BJ (cell line): ENCODE results near the gene ZGLP1. TPM values are rescaled to one million over a fixed set of nuclear protein-coding genes. Genes with fewer than 3 reads are reported as not detected.

Experiments
- CTCF ChIA-PET: fragments of 350-600 bp; formaldehyde crosslinking; extraction: SDS; loops from one replicate; lab custom pipeline; 2021; ENCODE audit warnings: antibody characterized with exemption, inconsistent platforms; lab: Yijun Ruan, JAX
- POLR2A ChIA-PET: fragments of 300-600 bp; sonication (Branson Sonifier 250); formaldehyde crosslinking; extraction: SDS; loops from one replicate; lab custom pipeline; 2021; ENCODE audit warnings: antibody characterized with exemption; lab: Charles Lee
- DNase-seq: peaks from one replicate; pipeline ENCODE4 v3.0.0-alpha.2; 2011; ENCODE audit warnings: low read depth
- H3K27me3 ChIP-seq: 2 replicates; pipeline ENCODE4 v1.6.0; 2011; ENCODE audit warnings: low read length; ENCODE audit not compliant: control insufficient read depth, insufficient read depth
- H3K36me3 ChIP-seq: 2 replicates; pipeline ENCODE4 v1.5.1; 2011; ENCODE audit warnings: low read length; ENCODE audit not compliant: control insufficient read depth, insufficient read depth
- H3K4me3 ChIP-seq: 2 replicates; pipeline ENCODE4 v1.5.1; 2011; ENCODE audit warnings: low read depth, mild to moderate bottlenecking, control low read depth, low read length
- polyA plus RNA-seq: library from polyadenylated mRNA; depleted of rRNA; stranded (reverse); fragments of >200 nt; gene quantifications from 2 replicates; pipeline ENCODE4 v1.2.3, GENCODE V29; 2011
- TF ChIP-seq, protein P1 (sequence below): IDR thresholded peaks from 2 replicates; pipeline ENCODE4 v1.5.1; 2011; ENCODE audit warnings: low read depth, mild to moderate bottlenecking, control low read depth, inconsistent platforms, low read length, moderate library complexity; ENCODE audit not compliant: insufficient read depth

ZGLP1 gene
- polyA plus RNA-seq, 1 experiment, result 1.2 TPM

DNA sequence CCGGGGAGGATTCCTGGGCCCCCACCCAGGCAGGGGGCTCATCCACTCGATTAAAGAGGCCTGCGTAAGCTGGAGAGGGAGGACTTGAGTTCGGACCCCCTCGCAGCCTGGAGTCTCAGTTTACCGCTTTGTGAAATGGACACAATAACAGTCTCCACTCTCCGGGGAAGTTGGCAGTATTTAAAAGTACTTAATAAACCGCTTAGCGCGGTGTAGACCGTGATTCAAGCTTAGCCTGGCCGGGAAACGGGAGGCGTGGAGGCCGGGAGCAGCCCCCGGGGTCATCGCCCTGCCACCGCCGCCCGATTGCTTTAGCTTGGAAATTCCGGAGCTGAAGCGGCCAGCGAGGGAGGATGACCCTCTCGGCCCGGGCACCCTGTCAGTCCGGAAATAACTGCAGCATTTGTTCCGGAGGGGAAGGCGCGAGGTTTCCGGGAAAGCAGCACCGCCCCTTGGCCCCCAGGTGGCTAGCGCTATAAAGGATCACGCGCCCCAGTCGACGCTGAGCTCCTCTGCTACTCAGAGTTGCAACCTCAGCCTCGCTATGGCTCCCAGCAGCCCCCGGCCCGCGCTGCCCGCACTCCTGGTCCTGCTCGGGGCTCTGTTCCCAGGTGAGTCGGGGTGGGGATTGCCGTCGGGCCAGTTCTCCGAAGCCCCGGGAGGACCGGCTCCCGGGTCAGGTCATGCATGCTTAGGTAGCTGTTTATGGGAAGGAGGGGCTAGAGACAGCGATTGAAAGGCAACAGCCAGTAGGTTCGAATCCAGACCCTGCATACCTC is 38.8 kb downstream of the ZGLP1 start, which contains the start of gene ICAM1:
TSS of gene ICAM1 (plus strand) at position 505 of the 779 bp plus-strand sequence. CDS start at position 545, 40 bp downstream.
- CTCF ChIA-PET, result interaction anchor here (0.7 to 8.5 kb wide), 16 partner anchors 10 to 346 kb away, joined by 3 to 228 read pairs (median 9); partner anchors contain the start of genes CDC37, ICAM4, ICAM5 and MRPL4
- peak within 1 kb of the TSS; percentile 46 for H3K4me3 ChIP-seq
- no peaks in the 10 kb centered on the region for H3K36me3 ChIP-seq
- TF ChIP-seq, protein P1, sequence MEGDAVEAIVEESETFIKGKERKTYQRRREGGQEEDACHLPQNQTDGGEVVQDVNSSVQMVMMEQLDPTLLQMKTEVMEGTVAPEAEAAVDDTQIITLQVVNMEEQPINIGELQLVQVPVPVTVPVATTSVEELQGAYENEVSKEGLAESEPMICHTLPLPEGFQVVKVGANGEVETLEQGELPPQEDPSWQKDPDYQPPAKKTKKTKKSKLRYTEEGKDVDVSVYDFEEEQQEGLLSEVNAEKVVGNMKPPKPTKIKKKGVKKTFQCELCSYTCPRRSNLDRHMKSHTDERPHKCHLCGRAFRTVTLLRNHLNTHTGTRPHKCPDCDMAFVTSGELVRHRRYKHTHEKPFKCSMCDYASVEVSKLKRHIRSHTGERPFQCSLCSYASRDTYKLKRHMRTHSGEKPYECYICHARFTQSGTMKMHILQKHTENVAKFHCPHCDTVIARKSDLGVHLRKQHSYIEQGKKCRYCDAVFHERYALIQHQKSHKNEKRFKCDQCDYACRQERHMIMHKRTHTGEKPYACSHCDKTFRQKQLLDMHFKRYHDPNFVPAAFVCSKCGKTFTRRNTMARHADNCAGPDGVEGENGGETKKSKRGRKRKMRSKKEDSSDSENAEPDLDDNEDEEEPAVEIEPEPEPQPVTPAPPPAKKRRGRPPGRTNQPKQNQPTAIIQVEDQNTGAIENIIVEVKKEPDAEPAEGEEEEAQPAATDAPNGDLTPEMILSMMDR, result no peak
- POLR2A ChIA-PET, result interaction anchor here (0.9 kb wide), 1 partner anchor 20 kb away, joined by 3 read pairs; no protein-coding TSS in a partner anchor
- no peak for DNase-seq
- H3K27me3 ChIP-seq, result no peaks in the 10 kb centered on the region

DNA sequence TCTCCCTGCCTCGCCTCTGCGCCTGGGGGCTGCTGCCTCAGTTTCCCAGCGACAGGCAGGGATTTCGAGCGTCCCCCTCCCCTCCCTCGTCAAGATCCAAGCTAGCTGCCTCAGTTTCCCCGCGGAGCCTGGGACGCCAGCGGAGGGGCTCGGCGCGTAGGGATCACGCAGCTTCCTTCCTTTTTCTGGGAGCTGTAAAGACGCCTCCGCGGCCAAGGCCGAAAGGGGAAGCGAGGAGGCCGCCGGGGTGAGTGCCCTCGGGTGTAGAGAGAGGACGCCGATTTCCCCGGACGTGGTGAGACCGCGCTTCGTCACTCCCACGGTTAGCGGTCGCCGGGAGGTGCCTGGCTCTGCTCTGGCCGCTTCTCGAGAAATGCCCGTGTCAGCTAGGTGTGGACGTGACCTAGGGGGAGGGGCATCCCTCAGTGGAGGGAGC is 39.4 kb downstream of the ZGLP1 start:
- no peaks in the 10 kb centered on the region for H3K36me3 ChIP-seq
- POLR2A ChIA-PET, result interaction anchor here (0.9 to 1.4 kb wide), 2 partner anchors 21 to 119 kb away, joined by 3 to 5 read pairs; no protein-coding TSS in a partner anchor
- no peak for DNase-seq
- no peaks in the 10 kb centered on the region for H3K27me3 ChIP-seq
- H3K4me3 ChIP-seq, result peak overlapping the region; percentile 46
- TF ChIP-seq, protein P1, result no peak
- CTCF ChIA-PET, result interaction anchor here (0.7 to 8.5 kb wide), 18 partner anchors 8 to 345 kb away, joined by 3 to 228 read pairs (median 6); partner anchors contain the start of genes CDC37, ICAM4, ICAM5 and RAVER1

DNA sequence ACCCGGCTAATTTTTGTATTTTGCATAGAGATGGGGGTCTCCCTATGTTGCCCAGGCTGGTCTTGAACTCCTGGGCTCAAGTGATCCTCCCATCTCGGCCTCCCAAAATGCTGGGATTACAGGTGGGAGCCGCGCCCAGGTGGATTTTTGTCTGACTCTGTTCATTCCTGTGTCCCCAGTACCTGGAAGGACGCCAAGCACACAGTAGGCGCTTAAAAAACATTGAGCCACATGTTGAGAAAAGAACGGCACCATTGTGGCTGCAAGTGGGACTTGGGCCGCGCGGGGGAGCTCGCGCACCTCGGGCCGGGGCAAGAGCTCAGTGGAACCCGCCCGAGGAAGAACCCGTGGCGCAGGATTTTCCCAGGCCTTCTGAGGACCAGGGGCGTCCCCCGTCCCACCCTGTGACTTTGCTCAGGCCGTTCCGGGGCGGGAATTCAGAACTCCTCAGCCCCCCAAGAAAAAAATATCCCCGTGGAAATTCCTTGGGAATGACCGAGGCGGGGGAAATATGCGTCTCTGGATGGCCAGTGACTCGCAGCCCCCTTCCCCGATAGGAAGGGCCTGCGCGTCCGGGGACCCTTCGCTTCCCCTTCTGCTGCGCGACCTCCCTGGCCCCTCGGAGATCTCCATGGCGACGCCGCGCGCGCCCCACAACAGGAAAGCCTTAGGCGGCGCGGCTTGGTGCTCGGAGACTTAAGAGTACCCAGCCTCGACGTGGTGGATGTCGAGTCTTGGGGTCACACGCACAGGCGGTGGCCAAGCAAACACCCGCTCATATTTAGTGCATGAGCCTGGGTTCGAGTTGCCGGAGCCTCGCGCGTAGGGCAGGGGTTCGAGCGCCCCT is 40.1 kb downstream of the ZGLP1 start:
- no peak for DNase-seq
- POLR2A ChIA-PET, result interaction anchor here (0.5 to 1.4 kb wide), 2 partner anchors 20 to 119 kb away, joined by 4 to 5 read pairs; partner anchors contain the start of gene ICAM5
- CTCF ChIA-PET, result interaction anchor here (0.8 to 8.5 kb wide), 24 partner anchors 9 to 344 kb away, joined by 3 to 228 read pairs (median 5); partner anchors contain the start of genes CDC37, ICAM4, ICAM5 and TYK2
- TF ChIP-seq, protein P1, result peak; percentile 97
- Histone ChIP-seq H3K27me3 (no peaks in the 10 kb centered on the region), H3K4me3 (no peak overlapping the region; the same call in 1 of the 2 replicates), H3K36me3 (no peaks in the 10 kb centered on the region)

DNA sequence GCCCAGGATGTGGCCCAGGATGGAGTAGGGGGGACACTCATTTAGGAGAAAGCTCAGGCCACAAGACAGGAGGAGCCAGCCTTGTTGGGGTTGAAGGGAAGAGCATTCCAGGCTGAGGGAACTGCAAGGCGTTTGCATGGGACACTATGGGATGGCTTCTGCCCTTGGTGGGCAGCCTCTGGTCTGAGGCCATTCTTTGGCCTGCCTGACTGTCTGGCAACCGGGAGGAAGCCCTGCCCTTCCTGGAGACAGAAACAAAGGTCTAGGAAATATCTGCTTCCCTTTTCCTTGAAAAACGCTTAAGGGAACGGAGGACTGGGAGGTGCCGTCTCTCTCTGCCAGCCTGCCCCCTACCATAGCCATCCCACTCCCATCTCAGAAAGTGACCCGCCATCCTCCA is 41.5 kb downstream of the ZGLP1 start:
- TF ChIP-seq, protein P1, result no peak
- Histone ChIP-seq H3K4me3 (no peak overlapping the region), H3K27me3 (no peaks in the 10 kb centered on the region), H3K36me3 (no peaks in the 10 kb centered on the region)
- DNase-seq, result no peak
- ChIA-PET CTCF (interaction anchor here (0.5 to 8.5 kb wide), 11 partner anchors 9 to 135 kb away, joined by 3 to 228 read pairs (median 4); partner anchors contain the start of genes CDC37, ICAM4, ICAM5 and TYK2), POLR2A (no interaction called here)
